ENCODE measurements around the gene GABBR2. TPM values are rescaled to one million over a fixed set of nuclear protein-coding genes. Genes with fewer than 3 reads are reported as not detected.
"Not testable (repeated sequence)": the region's sequence is repeated elsewhere in the genome, so short reads cannot be mapped to it uniquely, and the experiment has no call there.

The GABBR2 gene
- total RNA-seq, 2 donors from 2014 or later: not detected

DNA sequence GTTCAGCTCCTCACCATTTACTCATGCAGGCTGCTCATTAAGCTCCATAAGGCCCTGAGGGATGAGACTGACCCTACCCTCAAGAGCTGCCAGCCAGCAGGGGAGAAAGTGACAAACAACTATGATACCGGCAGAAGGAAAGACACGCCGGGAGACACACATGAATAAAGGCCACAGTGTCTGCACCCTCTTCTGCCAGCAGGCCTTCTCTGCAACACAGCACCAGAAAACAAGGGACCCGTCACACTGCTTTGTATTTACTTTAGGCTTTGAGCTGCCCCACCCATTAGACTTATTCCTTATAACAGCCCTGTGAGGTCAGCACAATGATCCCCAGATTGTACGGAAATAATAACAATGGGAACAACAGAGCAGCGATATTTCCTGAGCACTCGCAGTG lies 7.2 kb downstream of the GABBR2 start:
- DNase-seq (ENCODE audit: low spot score in 2 of 2) (no peak), ATAC-seq (no peak)
- no peaks in the 10 kb centered on the region for H3K36me3 Mint-ChIP-seq
- H3K9me3 Mint-ChIP-seq: no peaks in the 10 kb centered on the region
- H3K27ac Mint-ChIP-seq: no peak overlapping the region

- no peak for DNase-seq (ENCODE audit: low spot score in 2 of 2)
- no peak for ATAC-seq
- H3K27ac Mint-ChIP-seq: no peak overlapping the region
- H3K36me3 Mint-ChIP-seq: no peaks in the 10 kb centered on the region
- H3K9me3 Mint-ChIP-seq: no peaks in the 10 kb centered on the region
Observed at GRCh38 chr9:98700801-98701200, 7.9 kb downstream of the GABBR2 start.

- H3K36me3 Mint-ChIP-seq: no peaks in the 10 kb centered on the region
- H3K9me3 Mint-ChIP-seq: no peaks in the 10 kb centered on the region
- H3K27ac Mint-ChIP-seq: no peak overlapping the region
- DNase-seq (ENCODE audit: low spot score in 2 of 2) (no peak), ATAC-seq (no peak)
Observed at GRCh38 chr9:98698856-98699255, 9.9 kb downstream of the GABBR2 start.

- H3K27ac Mint-ChIP-seq: no peak overlapping the region
- no peaks in the 10 kb centered on the region for H3K9me3 Mint-ChIP-seq
- no peaks in the 10 kb centered on the region for H3K36me3 Mint-ChIP-seq
- no peak for DNase-seq (ENCODE audit: low spot score in 2 of 2)
- ATAC-seq: no peak
Observed at GRCh38 chr9:98694943-98695342, 13.8 kb downstream of the GABBR2 start.

DNA sequence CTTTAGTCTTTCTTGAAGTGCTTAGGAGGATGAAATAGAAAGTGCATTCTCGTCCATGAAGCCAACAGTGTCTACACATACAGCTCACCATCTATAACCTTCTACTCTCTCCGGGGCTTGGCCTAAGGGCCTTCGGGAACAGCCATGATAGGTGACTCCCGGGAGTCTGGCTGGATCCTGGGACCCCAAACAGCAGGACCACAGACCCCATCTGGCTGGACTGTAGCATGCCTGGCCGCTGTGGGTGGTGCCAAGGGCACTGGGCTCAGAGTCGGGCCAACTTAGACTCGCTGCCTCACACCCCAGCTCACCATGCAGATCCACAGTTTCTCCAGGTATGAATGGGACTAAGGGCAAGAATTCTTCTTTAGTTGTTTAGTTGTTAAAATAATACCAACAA lies 16.3 kb downstream of the GABBR2 start:
- H3K27ac Mint-ChIP-seq: no peak overlapping the region
- H3K9me3 Mint-ChIP-seq: no peaks in the 10 kb centered on the region
- H3K36me3 Mint-ChIP-seq: no peaks in the 10 kb centered on the region
- ATAC-seq (no peak), DNase-seq (ENCODE audit: low spot score in 2 of 2) (no peak)

- H3K36me3 Mint-ChIP-seq: no peaks in the 10 kb centered on the region
- DNase-seq (ENCODE audit: low spot score in 2 of 2): no peak
- ATAC-seq: no peak
Observed at GRCh38 chr9:98691890-98692289, 16.8 kb downstream of the GABBR2 start.

DNA sequence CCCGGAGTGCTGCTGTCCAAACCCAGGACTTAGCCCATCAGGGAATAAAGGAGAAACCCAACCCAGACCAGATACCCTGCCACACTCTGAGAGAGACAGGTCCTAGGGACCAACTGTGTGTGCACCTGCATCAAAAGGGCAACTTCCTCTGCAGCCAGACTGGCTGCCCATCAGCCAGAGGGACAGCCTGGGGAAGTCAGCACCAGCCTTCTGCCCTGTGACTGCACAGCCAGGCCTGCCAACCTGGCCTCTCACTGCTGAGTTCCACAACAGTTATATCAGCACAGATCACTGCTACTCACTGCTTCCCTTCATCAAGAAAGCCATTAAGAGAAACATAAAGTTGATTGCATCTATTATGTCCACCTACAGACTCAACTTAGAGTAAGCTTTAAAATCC lies 18.0 kb downstream of the GABBR2 start:
- H3K9me3 Mint-ChIP-seq: no peaks in the 10 kb centered on the region
- no peak overlapping the region for H3K27ac Mint-ChIP-seq
- H3K36me3 Mint-ChIP-seq: no peaks in the 10 kb centered on the region
- no peak for ATAC-seq
- no peak for DNase-seq (ENCODE audit: low spot score in 2 of 2)

More at GRCh38 chr9:98691890-98692289, 16.8 kb downstream of the GABBR2 start:
- Mint-ChIP-seq H3K27ac (no peak overlapping the region), H3K9me3 (no peaks in the 10 kb centered on the region)

GRCh38 chr9:98688710-98689495 lies 19.8 kb downstream of the GABBR2 start:
- DNase-seq (ENCODE audit: low spot score in 2 of 2): no peak
- ATAC-seq: no peak
- no peaks in the 10 kb centered on the region for H3K36me3 Mint-ChIP-seq
- no peaks in the 10 kb centered on the region for H3K9me3 Mint-ChIP-seq
- no peak overlapping the region for H3K27ac Mint-ChIP-seq

DNA sequence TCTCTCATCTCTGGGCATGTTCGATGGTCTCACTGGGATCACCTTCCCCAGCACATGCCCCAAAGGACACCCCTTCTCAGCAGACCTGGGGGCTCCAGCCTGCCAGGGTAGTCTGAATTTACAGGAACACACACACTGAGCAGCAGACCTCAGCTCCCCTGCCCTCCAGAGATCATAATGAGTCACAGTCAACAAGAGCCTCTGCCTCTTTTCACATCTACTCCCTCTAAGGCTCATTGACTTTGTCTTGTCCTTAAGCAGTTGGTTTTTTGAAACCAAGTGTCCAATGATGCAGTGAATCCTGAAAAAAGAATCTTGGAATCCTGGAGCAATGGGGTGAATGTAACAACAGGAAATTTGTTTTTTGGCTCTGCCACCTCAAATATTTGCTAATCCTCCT lies 20.8 kb downstream of the GABBR2 start:
- DNase-seq (ENCODE audit: low spot score in 2 of 2) (no peak), ATAC-seq (no peak)
- H3K9me3 Mint-ChIP-seq: no peaks in the 10 kb centered on the region
- no peaks in the 10 kb centered on the region for H3K36me3 Mint-ChIP-seq
- no peak overlapping the region for H3K27ac Mint-ChIP-seq

- H3K9me3 Mint-ChIP-seq: no peaks in the 10 kb centered on the region
- H3K36me3 Mint-ChIP-seq: no peaks in the 10 kb centered on the region
- ATAC-seq: no peak
- peak overlapping the region; percentile 23 to 80 for H3K27ac Mint-ChIP-seq
- no peak for DNase-seq (ENCODE audit: low spot score in 2 of 2)
Observed at GRCh38 chr9:98686961-98687855, 21.5 kb downstream of the GABBR2 start.

GRCh38 chr9:98684816-98685215 lies 23.9 kb downstream of the GABBR2 start:
- H3K9me3 Mint-ChIP-seq; ATAC-seq; H3K36me3 Mint-ChIP-seq; H3K27ac Mint-ChIP-seq; DNase-seq (ENCODE audit: low spot score in 2 of 2): not testable (repeated sequence)

- DNase-seq (ENCODE audit: low spot score in 2 of 2) (peak in 1 of 2 donors; percentile 11), ATAC-seq (no peak)
- Mint-ChIP-seq H3K36me3 (no peaks in the 10 kb centered on the region), H3K27ac (no peak overlapping the region), H3K9me3 (peaks cover 0 to 5% of the 10 kb centered on the region in 2 donors)
Observed at GRCh38 chr9:98678244-98678842, 30.4 kb downstream of the GABBR2 start.

DNA sequence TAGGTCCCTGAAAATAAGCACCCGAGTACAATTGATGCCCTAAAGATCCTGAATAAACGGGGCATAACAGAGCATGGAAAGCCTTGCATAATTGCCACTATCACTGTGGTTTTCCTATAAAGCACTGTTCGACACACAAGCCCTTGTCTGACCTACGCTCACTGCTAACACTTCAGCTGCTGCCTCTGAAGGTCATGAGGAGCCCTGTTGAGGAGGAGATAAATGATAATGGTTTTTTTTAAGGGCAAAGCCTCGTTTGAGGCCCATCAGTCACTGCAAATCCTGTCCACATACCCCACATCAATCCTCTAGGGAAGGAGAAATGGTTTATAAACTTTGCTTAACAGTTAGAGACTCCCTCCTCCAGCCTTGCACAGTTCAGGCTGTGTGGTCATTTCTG lies 35.1 kb downstream of the GABBR2 start:
- ATAC-seq: no peak
- no peak for DNase-seq (ENCODE audit: low spot score in 2 of 2)
- H3K36me3 Mint-ChIP-seq: no peaks in the 10 kb centered on the region
- H3K9me3 Mint-ChIP-seq: peaks cover 0 to 5% of the 10 kb centered on the region in 2 donors
- H3K27ac Mint-ChIP-seq: no peak overlapping the region

DNA sequence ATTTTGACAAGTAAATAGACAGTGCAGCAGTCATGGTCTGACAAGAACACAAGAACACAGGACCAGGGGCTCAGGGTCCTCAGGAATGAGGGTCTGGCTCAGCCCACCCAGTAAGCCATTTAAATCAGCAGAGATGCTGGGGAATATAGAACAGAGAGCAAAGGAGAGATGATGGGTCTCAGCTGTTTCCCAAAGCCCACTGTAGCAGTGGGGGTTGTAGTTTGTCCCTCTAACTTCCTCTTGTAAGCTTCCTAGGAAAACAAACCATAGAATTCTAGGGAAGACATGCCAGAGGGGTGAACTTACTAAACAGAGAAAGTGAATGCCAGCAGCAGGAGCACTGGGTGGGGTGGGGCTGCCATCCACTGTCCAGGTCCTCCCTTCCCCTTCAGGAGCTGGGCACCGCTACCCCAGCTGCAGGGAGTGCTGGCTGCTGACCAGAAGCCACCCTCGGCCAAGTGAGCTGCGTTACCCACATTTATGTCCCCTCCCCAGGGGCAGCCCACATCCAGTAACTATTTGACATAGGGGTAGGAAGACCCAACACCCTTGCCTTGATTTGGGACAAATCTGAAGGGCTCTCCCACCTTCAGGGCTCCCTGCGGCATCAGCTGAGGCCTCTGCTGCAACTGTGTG lies 41.6 kb downstream of the GABBR2 start:
- Mint-ChIP-seq H3K9me3 (no peaks in the 10 kb centered on the region), H3K36me3 (no peaks in the 10 kb centered on the region), H3K27ac (no peak overlapping the region)
- no peak for ATAC-seq
- no peak for DNase-seq (ENCODE audit: low spot score in 2 of 2)

- no peak for DNase-seq (ENCODE audit: low spot score in 2 of 2)
- Mint-ChIP-seq H3K36me3 (no peaks in the 10 kb centered on the region), H3K9me3 (no peaks in the 10 kb centered on the region), H3K27ac (no peak overlapping the region)
- no peak for ATAC-seq
Observed at GRCh38 chr9:98665501-98665900, 43.2 kb downstream of the GABBR2 start.

DNA sequence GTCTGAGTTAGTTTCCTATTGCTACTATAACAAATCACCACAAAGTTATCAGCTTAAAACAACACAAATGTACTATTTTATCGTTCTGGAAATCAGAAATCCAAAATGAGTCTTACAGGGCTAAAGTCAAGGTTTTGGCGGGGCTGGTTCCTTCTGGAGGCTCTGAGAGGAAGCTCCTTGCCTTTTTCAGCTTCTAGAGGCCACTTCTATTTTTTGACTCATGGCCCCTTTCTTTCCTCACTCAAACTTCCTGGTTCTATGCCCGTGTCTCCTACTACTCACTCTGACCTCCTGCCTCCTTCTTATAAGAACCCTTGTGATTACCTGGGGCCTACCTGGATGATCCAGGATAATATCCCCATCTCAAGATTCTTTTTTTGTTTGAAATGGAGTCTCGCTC lies 48.2 kb downstream of the GABBR2 start:
- DNase-seq (ENCODE audit: low spot score in 2 of 2) (no peak), ATAC-seq (no peak)
- H3K9me3 Mint-ChIP-seq: no peaks in the 10 kb centered on the region
- H3K36me3 Mint-ChIP-seq: no peaks in the 10 kb centered on the region
- no peak overlapping the region for H3K27ac Mint-ChIP-seq

DNA sequence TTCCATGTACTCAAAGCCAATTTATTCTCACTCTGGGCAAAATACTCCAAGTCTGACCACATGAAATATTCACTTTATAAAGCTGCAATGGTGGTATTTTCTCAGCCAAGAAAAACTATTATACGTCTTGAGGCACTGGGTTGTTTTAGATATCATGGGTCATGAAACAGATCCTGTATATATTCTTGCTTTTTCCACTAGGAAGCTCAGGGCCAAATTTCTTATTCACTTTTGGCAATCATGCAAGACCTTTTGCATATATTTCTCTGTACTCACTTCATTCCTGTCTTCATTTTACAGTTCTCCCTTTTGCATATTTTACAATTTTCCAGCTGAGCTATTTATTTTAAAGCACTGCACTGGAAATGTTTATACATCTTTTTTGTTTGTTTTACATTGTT lies 49.8 kb downstream of the GABBR2 start:
- ATAC-seq (no peak), DNase-seq (ENCODE audit: low spot score in 2 of 2) (no peak)
- no peak overlapping the region for H3K27ac Mint-ChIP-seq
- H3K9me3 Mint-ChIP-seq: peaks cover 4% of the 10 kb centered on the region in 2 donors
- no peaks in the 10 kb centered on the region for H3K36me3 Mint-ChIP-seq
